Right ventricle myocardium superior (tissue), 1 donor: ENCODE measurements around the gene SLC50A1. TPM values are rescaled to one million over a fixed set of nuclear protein-coding genes. Genes with fewer than 3 reads are reported as not detected.

Experiments used
- ATAC-seq: fragments of 200-7000 bp; cut with Tn5 transposase; one replicate; pipeline ENCODE4 v1.9.1; 2020; ENCODE audit warnings: mild to moderate bottlenecking; ENCODE audit not compliant: poor library complexity
- DNase-seq: peaks from one replicate; pipeline ENCODE4 v3.0.0-alpha.2; 2020
- intact Hi-C: fragments of 100-400 bp; cut with DNase I; formaldehyde crosslinking; loops from one replicate; pipeline ENCODE4 v1.11.2; 2022
- long read RNA-seq: library from polyadenylated mRNA; unstranded; transcript quantifications from one replicate; pipeline ENCODE4 v2.0.0, GENCODE V29; 2021
- total RNA-seq: library from RNA; stranded (reverse); fragmentation: NEBNext Ultra II Directional; extraction: Animal tissue kit (Norgen Biotek cat#: 25700); gene quantifications from one replicate; pipeline ENCODE4 v1.2.1, GENCODE V29; 2021
- donor health status: DM: no; HTN: yes; CAD: no; lungs with severe emphysema.

SLC50A1 gene, protein sequence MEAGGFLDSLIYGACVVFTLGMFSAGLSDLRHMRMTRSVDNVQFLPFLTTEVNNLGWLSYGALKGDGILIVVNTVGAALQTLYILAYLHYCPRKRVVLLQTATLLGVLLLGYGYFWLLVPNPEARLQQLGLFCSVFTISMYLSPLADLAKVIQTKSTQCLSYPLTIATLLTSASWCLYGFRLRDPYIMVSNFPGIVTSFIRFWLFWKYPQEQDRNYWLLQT
- 7.1 TPM for total RNA-seq
- long read RNA-seq, transcript SLC50A1-203 (6 exons, 1,300 nt), result major isoform, 7 of 10 reads
- long read RNA-seq, partial matches to known transcripts, result 0 of 10 reads
- long read RNA-seq, other reads (novel, unspliced or antisense), result 2 of 10 reads

DNA sequence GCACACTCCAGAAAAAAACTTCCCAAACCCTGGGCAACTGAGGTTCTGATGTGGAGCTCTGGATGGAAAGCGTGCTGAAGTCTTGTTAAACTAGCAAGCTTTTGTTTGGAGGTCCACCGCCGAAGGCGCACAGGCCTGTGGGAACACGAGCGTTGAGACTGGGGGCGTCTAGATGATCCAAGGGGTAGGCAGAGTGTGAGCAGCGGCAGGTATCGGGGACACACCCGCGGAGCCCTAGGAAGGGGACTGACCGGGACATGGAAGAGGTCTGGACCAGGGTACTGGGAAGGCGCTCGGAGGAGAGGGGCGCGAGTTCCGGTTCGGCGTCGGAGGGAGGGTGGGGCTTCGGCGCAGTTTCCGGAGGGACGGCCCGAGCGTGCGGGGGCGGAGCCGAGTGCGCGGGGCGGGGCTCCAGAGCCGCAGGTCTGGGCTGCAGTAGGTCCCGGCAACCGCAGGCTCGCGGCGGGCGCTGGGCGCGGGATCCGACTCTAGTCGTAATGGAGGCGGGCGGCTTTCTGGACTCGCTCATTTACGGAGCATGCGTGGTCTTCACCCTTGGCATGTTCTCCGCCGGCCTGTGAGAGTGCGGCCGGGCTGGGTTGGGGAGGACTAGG, at the start of gene SLC50A1:
TSS of gene SLC50A1 (plus strand) at position 438 of the 614 bp plus-strand sequence. CDS start at position 498, 60 bp downstream.
- DNase-seq (peak; percentile 97), ATAC-seq (peak; percentile 94)
- intact Hi-C loops, result no loop called here

DNA sequence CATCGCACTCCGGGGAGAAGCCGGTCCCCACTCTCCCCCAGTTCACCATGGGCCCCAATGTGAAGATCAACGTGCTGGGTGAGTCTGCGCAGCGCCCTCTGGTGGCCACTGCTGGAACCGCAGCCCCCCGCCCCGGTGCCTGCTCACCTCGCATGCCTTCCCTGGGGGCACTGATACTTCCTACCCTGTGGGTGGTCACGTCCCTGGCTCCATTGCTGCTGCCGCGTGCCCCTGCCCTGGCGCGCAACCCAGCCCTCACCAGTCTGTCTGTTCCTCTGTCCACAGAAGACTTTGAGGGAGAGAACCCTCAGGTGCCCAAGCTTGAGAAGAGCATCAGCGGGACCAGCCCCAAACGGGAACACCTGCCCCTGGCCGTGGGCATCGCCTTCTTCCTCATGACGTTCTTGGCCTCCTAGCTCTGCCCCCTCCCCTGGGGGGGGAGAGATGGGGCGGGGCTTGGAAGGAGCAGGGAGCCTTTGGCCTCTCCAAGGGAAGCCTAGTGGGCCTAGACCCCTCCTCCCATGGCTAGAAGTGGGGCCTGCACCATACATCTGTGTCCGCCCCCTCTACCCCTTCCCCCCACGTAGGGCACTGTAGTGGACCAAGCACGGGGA, 49.4 kb upstream of the SLC50A1 start:
- ATAC-seq (peak; percentile 42), DNase-seq (peak; percentile 84)
- intact Hi-C loops, result loop anchor here (10.0 kb wide), 1 partner anchor 181 kb away; no protein-coding TSS in a partner anchor

DNA sequence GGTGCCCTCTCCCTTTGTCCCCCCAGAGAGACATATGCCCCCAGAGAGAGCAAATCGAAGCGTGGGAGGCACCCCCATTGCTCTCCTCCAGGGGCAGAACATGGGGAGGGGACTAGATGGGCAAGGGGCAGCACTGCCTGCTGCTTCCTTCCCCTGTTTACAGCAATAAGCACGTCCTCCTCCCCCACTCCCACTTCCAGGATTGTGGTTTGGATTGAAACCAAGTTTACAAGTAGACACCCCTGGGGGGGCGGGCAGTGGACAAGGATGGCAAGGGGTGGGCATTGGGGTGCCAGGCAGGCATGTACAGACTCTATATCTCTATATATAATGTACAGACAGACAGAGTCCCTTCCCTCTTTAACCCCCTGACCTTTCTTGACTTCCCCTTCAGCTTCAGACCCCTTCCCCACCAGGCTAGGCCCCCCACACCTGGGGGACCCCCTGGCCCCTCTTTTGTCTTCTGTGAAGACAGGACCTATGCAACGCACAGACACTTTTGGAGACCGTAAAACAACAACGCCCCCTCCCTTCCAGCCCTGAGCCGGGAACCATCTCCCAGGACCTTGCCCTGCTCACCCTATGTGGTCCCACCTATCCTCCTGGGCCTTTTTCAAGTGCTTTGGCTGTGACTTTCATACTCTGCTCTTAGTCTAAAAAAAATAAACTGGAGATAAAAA, 48.7 kb upstream of the SLC50A1 start:
- intact Hi-C loops, result loop anchor here (10.0 kb wide), 1 partner anchor 182 kb away; no protein-coding TSS in a partner anchor
- ATAC-seq, result no peak
- no peak for DNase-seq

DNA sequence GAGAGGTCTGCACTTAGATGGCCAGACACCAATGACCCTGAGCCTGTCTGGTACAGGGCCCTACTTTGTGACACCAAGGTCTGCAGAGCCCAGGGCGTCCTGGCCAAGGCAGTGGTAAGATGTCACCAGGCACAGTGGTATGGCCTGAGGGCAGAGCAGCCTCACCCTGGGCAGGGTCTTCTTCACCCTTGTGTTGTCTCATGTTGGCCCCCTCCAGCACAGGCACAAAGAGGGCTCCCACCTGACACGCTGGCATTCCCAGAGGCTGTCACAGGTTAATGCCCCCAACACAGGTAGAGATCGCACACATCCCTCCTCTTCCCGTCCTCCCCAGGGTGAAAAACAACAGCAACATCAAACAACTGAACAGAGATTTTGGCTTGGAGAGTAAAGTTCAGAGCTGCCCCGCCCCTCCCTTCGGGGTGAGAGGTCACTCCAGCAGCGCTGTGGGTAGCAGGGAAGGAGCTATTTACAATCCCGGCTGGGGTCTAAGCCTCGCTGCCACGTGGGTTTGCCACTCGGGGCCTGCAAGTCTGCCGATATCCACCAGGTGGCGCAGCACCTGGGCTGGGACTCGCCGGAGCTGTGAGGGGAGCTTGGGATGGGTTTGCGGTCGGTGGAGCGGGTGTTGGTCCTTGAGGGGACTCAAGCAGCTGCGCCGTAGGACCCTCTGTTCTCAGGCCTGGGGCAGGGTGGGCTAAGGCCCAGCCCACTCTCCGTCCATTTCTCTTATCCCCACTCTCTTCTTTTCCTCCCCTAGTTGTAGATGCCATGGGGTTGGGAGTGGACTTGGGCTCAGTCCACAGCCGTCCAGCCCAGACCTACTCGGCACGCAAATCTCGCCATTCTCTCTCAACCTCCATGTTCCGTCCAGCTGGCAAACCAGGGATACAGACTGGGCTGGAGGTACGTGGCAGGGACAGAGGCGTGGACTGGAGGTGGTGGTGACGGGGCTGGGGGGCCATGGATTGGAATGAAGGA, 44.3 kb upstream of the SLC50A1 start:
- DNase-seq (peak; percentile 89), ATAC-seq (peak; percentile 74)
- intact Hi-C loops, result loop anchor here (2.0 to 5.0 kb wide), 2 partner anchors 36 to 75 kb away; partner anchors contain the start of gene EFNA1

DNA sequence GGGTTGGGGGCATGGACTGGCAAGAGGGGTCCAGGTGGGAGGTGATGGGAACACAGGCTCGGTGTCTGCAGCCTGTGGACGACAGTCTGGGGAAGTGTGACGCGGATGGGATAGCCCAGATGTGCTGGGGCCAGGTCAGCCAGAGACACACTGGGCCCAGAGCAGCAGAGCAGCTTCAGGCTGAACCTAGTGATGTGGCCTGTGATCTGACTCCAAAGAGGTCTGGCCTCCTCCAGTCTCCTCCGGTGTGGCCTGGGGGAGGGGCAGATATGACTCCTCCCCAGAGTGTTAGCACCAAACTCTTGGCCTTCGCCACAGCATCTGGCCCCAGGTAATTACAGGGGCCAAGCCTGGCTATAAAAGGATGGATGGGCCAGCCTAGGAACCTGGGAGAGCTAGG, 43.5 kb upstream of the SLC50A1 start:
- intact Hi-C loops, result loop anchor here (5.0 kb wide), 1 partner anchor 35 kb away; the partner anchor contains the start of gene EFNA1
- DNase-seq (no peak), ATAC-seq (no peak)

DNA sequence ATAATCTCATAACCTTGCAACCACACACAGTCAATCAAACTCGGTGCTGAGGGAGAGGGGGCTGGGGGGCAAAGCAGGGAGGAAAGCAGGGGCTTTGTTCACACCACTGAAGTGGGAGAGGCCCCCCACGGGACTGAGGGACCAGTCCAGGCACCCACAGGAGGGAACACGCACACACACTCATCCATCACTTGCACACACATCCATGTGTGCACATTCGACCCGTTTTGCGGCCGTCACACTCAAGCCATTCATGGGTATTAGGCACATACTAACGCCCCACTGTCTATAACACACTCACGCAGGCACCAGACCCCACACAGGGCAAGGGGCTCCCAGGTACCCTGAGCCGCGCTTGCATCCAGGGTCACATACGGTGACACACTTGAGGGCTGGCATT, 43.0 kb upstream of the SLC50A1 start:
- ATAC-seq (no peak), DNase-seq (no peak)
- intact Hi-C loops, result loop anchor here (5.0 kb wide), 1 partner anchor 35 kb away; the partner anchor contains the start of gene EFNA1

DNA sequence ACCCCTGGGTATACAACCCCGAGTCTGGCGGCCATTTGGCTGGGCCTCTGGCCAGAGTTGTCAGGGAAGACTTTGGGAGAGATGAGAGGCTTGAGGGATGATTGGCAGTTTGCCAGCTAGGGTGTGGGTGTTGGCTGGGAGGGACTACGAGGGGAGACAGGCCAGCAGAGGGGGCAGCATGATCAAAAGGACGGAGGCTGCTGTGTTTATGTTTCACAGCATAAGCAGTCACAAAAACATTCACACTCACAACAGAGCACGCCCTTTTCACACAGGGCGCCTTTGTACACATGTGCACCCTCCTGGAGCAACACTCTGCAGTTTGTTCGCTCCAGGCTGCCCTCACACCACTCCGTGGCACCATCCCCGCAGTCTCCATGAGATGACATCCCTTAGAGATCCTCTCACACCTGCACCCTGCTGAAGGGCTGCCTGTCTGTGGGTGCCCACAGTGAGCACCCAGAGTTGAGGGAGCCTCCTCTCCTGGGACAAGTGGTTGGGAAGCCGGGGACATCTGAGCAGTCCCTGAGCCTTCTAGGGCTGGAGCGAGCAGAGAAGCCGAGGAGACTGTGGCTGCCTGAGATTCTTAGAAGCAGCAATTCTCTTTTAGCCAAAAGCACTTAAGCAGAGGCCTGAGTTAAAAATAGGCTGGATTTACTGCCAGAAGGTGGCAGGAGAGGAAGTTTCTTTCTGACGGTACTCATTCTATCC, 41.6 kb upstream of the SLC50A1 start:
- DNase-seq, result no peak
- peak; percentile 69 for ATAC-seq
- intact Hi-C loops, result loop anchor here (5.0 kb wide), 1 partner anchor 33 kb away; the partner anchor contains the start of gene EFNA1

DNA sequence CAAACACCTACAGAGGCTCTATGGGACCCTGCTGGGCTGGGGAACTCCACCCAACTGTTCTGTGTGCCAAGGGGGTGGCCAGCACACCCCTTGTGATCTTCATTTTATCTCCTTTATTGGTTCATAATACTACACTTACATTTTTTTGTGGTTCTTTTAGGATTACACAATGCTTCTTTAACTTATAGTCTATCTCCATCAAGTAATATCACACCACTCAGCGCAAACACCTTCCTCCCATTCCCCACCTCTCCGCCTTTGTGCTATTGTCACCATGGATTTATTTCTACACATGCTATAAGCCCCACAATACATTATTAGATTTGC, 41.1 kb upstream of the SLC50A1 start:
- intact Hi-C loops, result loop anchor here (5.0 kb wide), 1 partner anchor 33 kb away; the partner anchor contains the start of gene EFNA1

DNA sequence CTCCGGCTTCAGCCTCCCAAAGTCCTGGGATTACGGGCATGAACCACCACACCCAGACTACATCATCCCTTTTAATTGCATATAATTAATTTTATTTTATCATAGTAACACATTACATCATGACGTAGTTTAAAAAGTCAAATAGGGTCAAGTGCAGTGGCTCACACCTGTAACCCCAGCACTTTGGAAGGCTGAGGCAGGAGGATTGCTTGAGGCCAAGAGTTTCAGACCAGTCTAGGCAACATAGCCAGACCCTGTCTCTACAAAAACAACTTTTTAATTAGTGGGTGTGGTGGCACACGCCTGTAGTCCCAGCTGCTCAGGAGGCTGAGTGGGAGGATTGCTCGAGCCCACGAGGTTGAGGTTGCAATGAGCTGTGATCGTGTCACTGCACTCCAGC, 36.3 kb upstream of the SLC50A1 start:
- ATAC-seq, result no peak
- no peak for DNase-seq
- intact Hi-C loops, result no loop called here

More for the DNA sequence above, 41.1 kb upstream of the SLC50A1 start:
- no peak for DNase-seq
- no peak for ATAC-seq

DNA sequence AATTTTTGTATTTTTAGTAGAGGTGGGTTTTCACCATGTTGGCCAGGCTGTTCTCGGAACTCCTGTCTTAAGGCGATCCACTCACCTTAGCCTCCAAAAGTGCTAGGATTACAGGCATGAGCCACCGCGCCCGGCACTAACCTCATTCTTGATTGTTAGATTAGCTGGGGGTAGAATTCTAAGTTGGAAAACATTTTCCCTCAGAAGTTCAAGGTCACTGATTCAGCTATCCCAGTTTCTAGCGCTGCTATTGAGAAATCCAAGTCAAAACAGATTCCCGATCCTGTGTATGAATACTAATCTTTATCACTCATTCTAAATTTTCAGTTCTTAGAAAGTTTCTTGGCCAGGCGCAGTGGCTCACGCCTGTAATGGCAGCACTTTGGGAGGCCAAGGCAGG, 32.3 kb upstream of the SLC50A1 start:
- ATAC-seq (no peak), DNase-seq (no peak)
- intact Hi-C loops, result no loop called here

DNA sequence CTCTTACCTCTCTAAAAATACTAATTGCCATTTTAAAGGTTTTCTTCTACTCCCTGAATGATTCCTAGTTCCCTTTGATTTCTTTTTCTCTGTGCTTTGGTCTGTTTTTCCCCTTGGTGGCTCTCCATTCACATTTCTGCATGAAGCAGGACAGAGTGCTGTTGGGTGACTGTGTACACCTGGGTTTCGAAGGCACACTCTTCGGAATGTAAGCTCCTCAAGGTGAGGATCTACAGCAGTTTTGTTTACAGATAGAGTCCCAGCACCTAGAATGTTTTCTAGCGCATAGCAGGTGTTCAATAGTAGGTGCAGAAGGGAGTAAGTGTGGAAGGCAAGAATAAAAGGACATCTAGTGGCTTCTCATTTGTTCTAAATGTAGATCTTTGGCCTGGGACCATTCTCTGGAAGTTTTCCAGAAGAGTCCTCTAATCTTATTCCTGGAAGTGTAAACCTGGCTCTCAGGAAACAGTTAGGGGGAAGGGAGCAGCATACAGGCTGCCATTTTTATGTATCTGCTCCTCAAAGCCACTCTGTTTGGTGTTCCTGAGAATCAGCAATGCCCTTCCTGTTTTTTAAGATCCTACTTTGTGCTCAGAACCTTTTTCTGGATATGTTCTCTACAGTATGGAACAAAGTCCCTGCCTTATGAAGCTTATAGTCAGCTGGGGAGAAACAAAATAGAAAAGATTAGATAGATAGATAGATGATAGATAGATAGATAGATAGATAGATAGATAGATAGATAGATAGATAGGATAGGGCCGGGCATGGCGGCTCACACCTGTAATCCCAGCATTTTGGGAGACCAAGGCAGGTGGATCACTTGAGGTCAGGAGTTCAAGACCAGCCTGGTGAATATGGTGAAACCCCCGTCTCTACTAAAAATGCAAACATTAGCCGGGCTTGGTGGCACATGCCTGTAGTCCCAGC, 30.8 kb upstream of the SLC50A1 start:
- intact Hi-C loops, result no loop called here
- DNase-seq (no peak), ATAC-seq (peak; percentile 69)

DNA sequence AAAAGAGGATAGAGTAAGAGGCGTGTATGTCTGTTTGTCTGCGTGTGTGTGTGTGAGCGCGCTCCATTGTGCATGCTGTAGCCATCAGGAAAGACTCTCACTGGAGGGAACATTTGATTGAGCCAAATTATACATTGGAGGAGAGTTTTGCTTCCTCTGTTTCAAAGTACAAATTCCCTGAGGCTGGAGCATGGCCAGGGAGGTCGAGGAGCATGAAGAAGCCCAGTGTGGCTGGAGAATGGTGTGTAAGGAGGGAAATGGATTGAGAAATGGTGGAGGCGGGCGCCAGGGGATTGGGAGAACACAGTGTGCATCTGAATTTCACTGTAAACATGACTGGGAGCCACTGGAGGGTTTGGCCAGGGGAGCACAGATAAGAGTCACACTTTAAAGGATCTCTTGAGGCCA, 30.0 kb upstream of the SLC50A1 start:
- ATAC-seq (peak; percentile 18), DNase-seq (peak; percentile 58)
- intact Hi-C loops, result no loop called here

DNA sequence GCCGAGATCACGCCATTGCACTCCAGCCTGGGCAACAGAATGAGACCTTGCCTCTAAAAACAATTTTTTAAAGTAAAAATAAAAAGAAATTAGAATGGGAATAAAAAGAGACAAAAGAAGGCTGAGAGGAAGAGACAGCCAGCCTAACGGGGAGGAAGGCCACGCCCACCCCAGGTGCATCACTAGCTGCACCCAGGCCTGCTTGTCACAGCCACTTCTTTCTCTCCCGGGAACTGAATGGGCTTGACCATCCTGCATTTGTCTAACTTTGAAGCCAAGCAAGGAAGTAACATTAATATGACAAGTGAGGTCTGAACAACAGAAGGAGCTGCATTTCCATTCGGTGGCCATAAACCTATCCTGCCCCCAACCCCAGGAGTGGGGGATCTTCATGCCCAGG, 28.8 kb upstream of the SLC50A1 start:
- ATAC-seq, result no peak
- intact Hi-C loops, result no loop called here
- DNase-seq, result no peak

DNA sequence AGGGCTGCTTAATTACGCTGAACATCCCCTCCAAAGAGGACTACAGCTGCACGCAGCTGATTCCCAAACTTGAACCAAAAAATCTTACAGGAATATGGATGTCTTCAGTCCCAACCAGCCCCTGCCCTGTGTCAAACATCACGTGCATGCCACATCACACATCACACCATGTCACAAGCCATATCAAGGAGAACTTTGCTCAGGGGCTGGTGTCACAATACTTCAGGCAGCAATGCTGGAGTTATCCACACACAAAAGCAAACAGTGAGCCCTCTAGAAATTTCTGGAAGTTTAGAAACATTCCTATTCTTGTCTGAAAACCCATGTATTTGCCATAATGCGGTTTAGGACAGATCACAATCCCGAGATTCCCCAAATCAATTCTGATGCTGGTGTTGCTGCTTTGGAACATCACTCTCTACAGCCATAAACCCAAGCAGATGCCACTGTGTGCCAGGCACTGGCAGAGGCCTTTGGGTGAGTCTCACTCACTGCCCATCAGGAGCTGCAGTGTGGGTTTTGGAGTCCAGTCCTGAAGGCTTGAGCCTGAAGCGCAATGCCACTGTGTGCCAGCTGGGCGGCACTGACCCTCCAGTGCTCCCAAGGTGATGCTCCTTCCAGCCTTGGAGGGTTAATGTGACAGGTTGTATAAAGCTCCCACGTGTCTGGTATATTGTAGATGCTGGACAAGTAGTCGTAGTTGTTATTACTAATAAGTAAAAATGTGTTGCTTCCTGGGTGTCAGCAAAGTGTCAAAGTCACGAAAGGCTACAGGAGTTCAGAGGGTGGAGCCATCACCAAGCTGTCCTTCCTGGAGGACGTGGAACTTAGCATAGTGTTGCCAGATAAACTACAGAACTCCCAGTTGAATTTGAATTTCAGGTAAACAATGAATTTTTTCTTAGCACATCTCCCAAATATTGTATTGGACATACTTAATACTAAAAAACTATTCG, 28.1 kb upstream of the SLC50A1 start:
- intact Hi-C loops, result no loop called here
- DNase-seq, result no peak
- ATAC-seq, result no peak

DNA sequence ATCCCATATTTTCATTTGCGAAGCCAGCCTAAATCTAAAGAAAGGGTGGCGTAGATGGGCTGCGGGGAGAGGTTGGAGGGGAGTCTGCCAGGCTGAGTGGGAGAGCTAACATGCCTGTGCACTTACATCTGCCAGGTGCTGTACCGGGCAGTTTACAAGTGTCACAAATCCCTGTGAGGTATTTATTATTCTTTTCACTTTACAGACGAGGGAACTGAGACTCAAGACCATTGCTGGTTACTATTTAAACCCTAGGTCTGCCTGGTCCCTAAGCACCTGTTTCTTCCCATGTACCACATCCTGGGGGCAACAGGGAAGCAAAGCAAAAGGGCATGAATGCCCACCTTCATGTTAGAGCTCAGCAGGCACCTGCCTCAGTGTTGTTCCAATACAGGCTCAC, 27.4 kb upstream of the SLC50A1 start:
- DNase-seq, result no peak
- ATAC-seq, result no peak
- intact Hi-C loops, result no loop called here
